ENCODE results near the gene KIF11.
A peak's percentile ranks its signal among the peaks of the same experiment; 100 is the strongest.
"Not testable (repeated sequence)": the region's sequence is repeated elsewhere in the genome, so short reads cannot be mapped to it uniquely, and the experiment has no call there.

KIF11 gene

GRCh38 chr10:92592761-92593618 lies at the start of gene KIF11:
Gene KIF11 (plus strand): TSS chr10:92593130. CDS start chr10:92593376, 246 bp downstream.
- DNase-seq (ENCODE audit: low read depth, low spot score), result peak; percentile 86

- DNase-seq (ENCODE audit: low read depth, low spot score), result no peak
These were observed 48.6 kb upstream of the KIF11 start for GRCh38 chr10:92544296-92544695.

- DNase-seq (ENCODE audit: low read depth, low spot score), result no peak
These were observed 47.4 kb upstream of the KIF11 start for GRCh38 chr10:92545556-92545955.

GRCh38 chr10:92547676-92548075 lies 45.3 kb upstream of the KIF11 start:
- DNase-seq (ENCODE audit: low read depth, low spot score), result no peak

- no peak for DNase-seq (ENCODE audit: low read depth, low spot score)
These were observed 42.0 kb upstream of the KIF11 start for GRCh38 chr10:92550924-92551323.

GRCh38 chr10:92552310-92552709 lies 40.6 kb upstream of the KIF11 start:
- DNase-seq (ENCODE audit: low read depth, low spot score), result no peak

GRCh38 chr10:92553959-92554358 lies 39.0 kb upstream of the KIF11 start:
- DNase-seq (ENCODE audit: low read depth, low spot score), result no peak

- DNase-seq (ENCODE audit: low read depth, low spot score), result no peak
These were observed 33.9 kb upstream of the KIF11 start for GRCh38 chr10:92559046-92559445.

- no peak for DNase-seq (ENCODE audit: low read depth, low spot score)
These were observed 30.5 kb upstream of the KIF11 start for GRCh38 chr10:92562424-92562823.

GRCh38 chr10:92567952-92568600 lies 24.9 kb upstream of the KIF11 start:
- DNase-seq (ENCODE audit: low read depth, low spot score), result no peak

GRCh38 chr10:92569071-92569470 lies 23.9 kb upstream of the KIF11 start:
- no peak for DNase-seq (ENCODE audit: low read depth, low spot score)

GRCh38 chr10:92569663-92570062 lies 23.3 kb upstream of the KIF11 start:
- not testable (repeated sequence) for DNase-seq (ENCODE audit: low read depth, low spot score)

- DNase-seq (ENCODE audit: low read depth, low spot score), result no peak
These were observed 21.3 kb upstream of the KIF11 start for GRCh38 chr10:92571649-92572048.

GRCh38 chr10:92572362-92573090 lies 20.4 kb upstream of the KIF11 start:
- no peak for DNase-seq (ENCODE audit: low read depth, low spot score)

GRCh38 chr10:92573091-92573797 lies 19.7 kb upstream of the KIF11 start:
- DNase-seq (ENCODE audit: low read depth, low spot score), result no peak

- no peak for DNase-seq (ENCODE audit: low read depth, low spot score)
These were observed 19.0 kb upstream of the KIF11 start, which contains the start of gene IDE for GRCh38 chr10:92573798-92574547. Gene IDE (minus strand): TSS chr10:92574093. CDS start chr10:92574019, 74 bp downstream.

- no peak for DNase-seq (ENCODE audit: low read depth, low spot score)
These were observed 18.2 kb upstream of the KIF11 start for GRCh38 chr10:92574548-92575261.

- DNase-seq (ENCODE audit: low read depth, low spot score), result no peak
These were observed 17.0 kb upstream of the KIF11 start for GRCh38 chr10:92575961-92576360.

GRCh38 chr10:92582347-92582746 lies 10.6 kb upstream of the KIF11 start:
- not testable (repeated sequence) for DNase-seq (ENCODE audit: low read depth, low spot score)
